ENCODE results near the gene NUDT15.

GRCh38 chr13:48038761-48039160, 1.2 kb downstream of the NUDT15 start:
- TF ChIP-seq CTCF (IDR thresholded peaks at IDR 0.05) (no peak), POLR2A (IDR thresholded peaks at IDR 0.05) (no peak), EP300 (IDR thresholded peaks at IDR 0.05) (no peak)

Data from tibial nerve (tissue), 4 donors.